Lower lobe of right lung (tissue), 2 donors: Measurements from ENCODE around the gene DSTN. TPM values are rescaled to one million over a fixed set of nuclear protein-coding genes. Genes with fewer than 3 reads are reported as not detected.

Source experiments
- ATAC-seq, 2 donors: fragments of 200-7000 bp; cut with Tn5 transposase; one replicate each; pipeline ENCODE4 v1.9.1; 2020 to 2022; ENCODE audit warnings: mild to moderate bottlenecking in 2 of 2, moderate library complexity in 2 of 2
- DNase-seq: peaks from one replicate; pipeline ENCODE4 v3.0.0-alpha.2; 2020
- H3K27ac ChIP-seq: fragments of 200-600 bp; one replicate; pipeline ENCODE4 v1.8.0; 2022
- H3K27me3 ChIP-seq: fragments of 200-600 bp; one replicate; pipeline ENCODE4 v1.8.0; 2022; ENCODE audit warnings: low read depth
- H3K36me3 ChIP-seq: fragments of 200-600 bp; one replicate; pipeline ENCODE4 v1.8.0; 2022; ENCODE audit warnings: mild to moderate bottlenecking
- H3K4me1 ChIP-seq: fragments of 200-600 bp; one replicate; pipeline ENCODE4 v1.8.0; 2022
- H3K4me3 ChIP-seq: fragments of 200-600 bp; one replicate; pipeline ENCODE4 v1.8.0; 2022; ENCODE audit warnings: mild to moderate bottlenecking
- H3K9me3 ChIP-seq: fragments of 200-600 bp; one replicate; pipeline ENCODE4 v1.8.0; 2022
- intact Hi-C: fragments of 100-400 bp; cut with DNase I; formaldehyde crosslinking; loops from one replicate; pipeline ENCODE4 v1.11.0; 2022
- total RNA-seq: library from RNA; stranded (reverse); fragmentation: NEBNext Ultra II Directional; extraction: Animal tissue kit (Norgen Biotek cat#: 25700); gene quantifications from one replicate; pipeline ENCODE4 v1.2.1, GENCODE V29; 2021
- TF ChIP-seq, protein P1 (sequence below): fragments of 200-600 bp; IDR thresholded peaks from one replicate; pipeline ENCODE4 v1.8.0; 2022; ENCODE audit warnings: antibody characterized with exemption, mild to moderate bottlenecking
- donor health status: DM: no; HTN: yes; CAD: no; lungs with severe emphysema.

The DSTN gene
- total RNA-seq, 1 donor from 2014 or later = 347 TPM

DNA sequence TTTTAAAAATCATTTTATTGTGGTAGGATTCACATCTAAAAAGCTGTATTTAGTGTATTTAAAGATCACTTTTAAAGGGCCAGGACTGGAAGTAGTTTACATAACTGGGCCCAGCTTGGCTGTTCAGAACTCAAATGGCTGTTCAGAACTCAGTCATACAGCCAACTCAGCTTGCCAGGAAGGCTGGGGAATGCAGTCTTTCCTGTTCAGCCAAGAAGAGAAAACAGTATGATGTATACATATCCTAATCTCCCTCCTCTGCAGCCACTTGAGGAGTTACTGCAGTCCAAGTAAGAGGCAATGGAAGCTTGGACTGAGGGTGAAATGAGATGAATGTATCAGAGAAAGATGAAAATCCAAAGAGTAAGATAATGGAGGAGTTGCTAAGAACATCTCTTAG lies 24.6 kb downstream of the DSTN start:
- ATAC-seq (peak; percentile 94 to 95), DNase-seq (peak; percentile 62)
- H3K9me3 ChIP-seq = no peaks in the 10 kb centered on the region
- peaks cover 6% of the 10 kb centered on the region for H3K36me3 ChIP-seq
- intact Hi-C loops = no loop called here
- peaks cover 78% of the 10 kb centered on the region for H3K4me1 ChIP-seq
- TF ChIP-seq, protein P1, sequence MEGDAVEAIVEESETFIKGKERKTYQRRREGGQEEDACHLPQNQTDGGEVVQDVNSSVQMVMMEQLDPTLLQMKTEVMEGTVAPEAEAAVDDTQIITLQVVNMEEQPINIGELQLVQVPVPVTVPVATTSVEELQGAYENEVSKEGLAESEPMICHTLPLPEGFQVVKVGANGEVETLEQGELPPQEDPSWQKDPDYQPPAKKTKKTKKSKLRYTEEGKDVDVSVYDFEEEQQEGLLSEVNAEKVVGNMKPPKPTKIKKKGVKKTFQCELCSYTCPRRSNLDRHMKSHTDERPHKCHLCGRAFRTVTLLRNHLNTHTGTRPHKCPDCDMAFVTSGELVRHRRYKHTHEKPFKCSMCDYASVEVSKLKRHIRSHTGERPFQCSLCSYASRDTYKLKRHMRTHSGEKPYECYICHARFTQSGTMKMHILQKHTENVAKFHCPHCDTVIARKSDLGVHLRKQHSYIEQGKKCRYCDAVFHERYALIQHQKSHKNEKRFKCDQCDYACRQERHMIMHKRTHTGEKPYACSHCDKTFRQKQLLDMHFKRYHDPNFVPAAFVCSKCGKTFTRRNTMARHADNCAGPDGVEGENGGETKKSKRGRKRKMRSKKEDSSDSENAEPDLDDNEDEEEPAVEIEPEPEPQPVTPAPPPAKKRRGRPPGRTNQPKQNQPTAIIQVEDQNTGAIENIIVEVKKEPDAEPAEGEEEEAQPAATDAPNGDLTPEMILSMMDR = no peak
- H3K4me3 ChIP-seq = no peak overlapping the region
- H3K27ac ChIP-seq = peak overlapping the region; percentile 52
- H3K27me3 ChIP-seq = no peaks in the 10 kb centered on the region

DNA sequence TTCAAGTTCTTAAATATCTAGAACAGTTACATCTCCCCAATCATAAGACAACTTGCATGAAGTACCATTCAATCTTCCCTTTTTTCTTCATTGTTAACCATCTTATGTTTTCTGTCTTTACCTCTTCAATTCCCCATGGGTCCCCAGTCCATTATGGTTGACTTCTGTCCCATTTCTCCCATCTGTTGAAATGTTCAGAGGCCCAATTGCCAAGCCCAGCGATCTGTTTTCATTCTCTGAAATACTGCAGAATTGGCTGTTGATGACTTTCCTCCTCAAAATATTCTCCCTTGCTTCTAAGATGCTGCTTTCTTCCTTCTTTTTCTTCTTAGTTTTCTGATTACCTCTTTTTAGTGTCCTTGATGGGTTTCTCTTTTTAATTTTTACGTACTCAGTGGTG lies 26.0 kb downstream of the DSTN start:
- Histone ChIP-seq H3K4me1 (peaks cover 74% of the 10 kb centered on the region), H3K36me3 (peaks cover 6% of the 10 kb centered on the region), H3K4me3 (no peak overlapping the region), H3K27me3 (no peaks in the 10 kb centered on the region), H3K9me3 (no peaks in the 10 kb centered on the region), H3K27ac (no peak overlapping the region)
- TF ChIP-seq, protein P1 = no peak
- no peak for DNase-seq
- no peak for ATAC-seq
- intact Hi-C loops = no loop called here

DNA sequence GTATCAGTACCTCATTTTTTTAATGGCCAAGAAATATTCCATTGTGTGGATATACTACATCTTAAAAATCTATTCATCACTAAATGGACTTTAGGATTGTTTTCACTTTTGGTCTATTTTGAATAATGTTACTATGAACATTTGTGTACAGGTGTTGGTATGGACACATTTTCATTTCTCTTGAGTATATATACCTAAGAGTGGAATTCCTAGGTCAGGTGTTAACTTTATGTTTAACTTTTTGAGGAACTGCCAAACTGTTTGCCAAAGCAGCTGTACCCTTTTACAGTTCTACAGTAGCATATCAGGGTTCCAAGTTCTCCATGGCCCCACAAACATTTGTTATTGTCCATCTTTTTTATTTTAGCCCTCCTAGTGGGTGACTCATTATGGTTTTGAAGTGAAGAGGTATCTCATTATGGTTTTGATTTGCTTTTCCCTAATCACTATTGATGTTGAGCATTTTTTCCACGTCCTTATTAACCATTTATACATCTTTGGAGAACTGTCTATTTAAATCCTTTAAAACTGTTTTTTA lies 28.2 kb downstream of the DSTN start:
- ATAC-seq (no peak), DNase-seq (no peak)
- Histone ChIP-seq H3K36me3 (peaks cover 18% of the 10 kb centered on the region), H3K27me3 (no peaks in the 10 kb centered on the region), H3K9me3 (no peaks in the 10 kb centered on the region), H3K27ac (no peak overlapping the region), H3K4me1 (peaks cover 68% of the 10 kb centered on the region), H3K4me3 (no peak overlapping the region)
- TF ChIP-seq, protein P1 = no peak
- intact Hi-C loops = no loop called here

DNA sequence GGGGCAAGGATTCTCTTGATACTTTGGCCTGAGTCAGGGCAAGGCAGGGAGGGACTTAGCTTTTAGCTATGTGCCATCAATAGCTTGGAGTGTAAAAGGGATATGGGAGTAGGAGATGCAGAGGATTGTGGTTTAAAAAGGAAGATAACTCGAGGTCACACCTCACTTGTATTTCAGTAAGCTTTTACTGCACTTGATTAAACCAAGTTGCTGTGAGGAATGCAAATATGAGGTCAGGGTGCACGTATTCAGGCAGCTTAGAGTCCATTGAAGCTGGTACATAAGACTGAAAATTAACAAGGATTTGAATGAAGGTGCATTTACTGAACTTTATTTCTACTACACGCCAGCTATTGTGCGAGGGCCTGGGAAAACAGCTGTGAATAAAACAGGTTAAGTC lies 32.1 kb downstream of the DSTN start:
- TF ChIP-seq, protein P1 = no peak
- intact Hi-C loops = no loop called here
- H3K4me3 ChIP-seq = no peak overlapping the region
- no peaks in the 10 kb centered on the region for H3K9me3 ChIP-seq
- no peak overlapping the region for H3K27ac ChIP-seq
- DNase-seq (no peak), ATAC-seq (no peak)
- no peaks in the 10 kb centered on the region for H3K27me3 ChIP-seq
- peaks cover 51% of the 10 kb centered on the region for H3K4me1 ChIP-seq
- H3K36me3 ChIP-seq = peaks cover 53% of the 10 kb centered on the region

DNA sequence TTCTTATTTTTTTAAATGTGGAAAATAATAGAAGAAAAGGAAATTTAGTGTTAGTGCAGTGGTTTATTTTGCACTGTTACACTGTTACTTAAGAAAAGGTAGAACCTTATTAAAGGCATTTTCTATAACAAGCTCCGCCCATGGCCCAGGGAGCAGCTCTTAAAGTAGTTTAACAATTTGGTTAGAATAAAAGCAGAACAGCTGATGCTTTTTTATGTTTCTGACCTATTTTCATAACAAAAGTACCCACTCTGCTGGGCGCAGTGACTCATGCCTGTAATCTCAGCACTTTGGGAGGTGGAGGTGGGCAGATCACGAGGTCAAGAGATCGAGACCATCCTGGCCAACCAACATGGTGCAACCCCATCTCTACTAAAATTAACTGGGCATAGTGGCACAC lies 32.6 kb downstream of the DSTN start:
- no peaks in the 10 kb centered on the region for H3K9me3 ChIP-seq
- no peak overlapping the region for H3K27ac ChIP-seq
- ATAC-seq (no peak), DNase-seq (no peak)
- intact Hi-C loops = no loop called here
- no peak overlapping the region for H3K4me3 ChIP-seq
- H3K4me1 ChIP-seq = peaks cover 46% of the 10 kb centered on the region
- TF ChIP-seq, protein P1 = no peak
- H3K36me3 ChIP-seq = peaks cover 59% of the 10 kb centered on the region
- no peaks in the 10 kb centered on the region for H3K27me3 ChIP-seq
